AG09319 (cell line): ENCODE data around the gene AK8.

ENCODE experiments used
- DNase-seq: peaks from one replicate; pipeline ENCODE4 v3.0.0-alpha.2; 2010; ENCODE audit warnings: low read depth; ENCODE audit errors: extremely low read depth
- CTCF ChIP-seq: IDR thresholded peaks from 2 replicates; pipeline ENCODE4 v1.5.1; 2011; ENCODE audit warnings: low read depth, mild to moderate bottlenecking, inconsistent platforms, low read length, moderate library complexity

Gene AK8

GRCh38 chr9:132739710-132740310, 138.3 kb downstream of the AK8 start:
- no peak for TF ChIP-seq CTCF

GRCh38 chr9:132733260-132733815, 144.7 kb downstream of the AK8 start:
- TF ChIP-seq CTCF: no peak
- no peak for DNase-seq

More at GRCh38 chr9:132739710-132740310, 138.3 kb downstream of the AK8 start:
- DNase-seq: no peak

GRCh38 chr9:132732326-132733259, 145.5 kb downstream of the AK8 start:
- DNase-seq: no peak
- no peak for TF ChIP-seq CTCF

- TF ChIP-seq CTCF: no peak
- DNase-seq: no peak
Observed at GRCh38 chr9:132731230-132731629, 146.9 kb downstream of the AK8 start.

- no peak for DNase-seq
- no peak for TF ChIP-seq CTCF
Observed at GRCh38 chr9:132730054-132731033, 147.7 kb downstream of the AK8 start.

GRCh38 chr9:132729235-132729890, 148.7 kb downstream of the AK8 start:
- DNase-seq: no peak
- TF ChIP-seq CTCF: no peak
